ENCODE results near the gene BZW2. TPM values are rescaled to one million over a fixed set of nuclear protein-coding genes. Genes with fewer than 3 reads are reported as not detected.

BZW2 gene
- polyA plus RNA-seq, 1 donor (not counting 4 experiments of a cell fraction or from before 2014, with no cell fraction given) = 65.7 TPM

DNA sequence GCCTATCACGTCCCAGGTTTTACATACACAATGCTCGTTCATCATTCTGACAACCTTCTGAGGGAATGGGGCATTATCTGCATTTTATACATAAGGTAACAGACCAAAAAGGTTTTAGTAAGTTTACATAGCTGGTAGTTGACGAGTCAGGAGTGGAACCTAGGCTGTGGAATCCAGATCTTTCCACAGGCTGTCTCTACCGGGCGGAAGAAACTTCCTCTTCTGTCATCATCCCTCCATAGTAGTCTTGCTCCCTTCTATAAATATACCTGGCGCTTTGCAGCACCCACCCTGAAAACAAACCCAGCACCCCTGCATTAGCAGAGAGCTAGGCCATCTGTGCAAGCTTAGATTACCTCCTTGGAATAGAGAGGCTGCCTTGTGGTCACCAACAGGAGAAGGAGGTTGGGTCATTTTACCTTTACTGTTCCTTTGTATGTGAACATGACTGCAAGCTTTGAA, 108.9 kb downstream of the BZW2 start:
- no peaks in the 10 kb centered on the region for H3K9me1 ChIP-seq (ENCODE audit: control insufficient read depth, extremely low read depth, insufficient read depth, low read length)
- H4K20me1 ChIP-seq (ENCODE audit: control insufficient read depth, extremely low read depth, insufficient read depth, low read length) = no peaks in the 10 kb centered on the region
- no peak for DNase-seq (ENCODE audit: low read depth, low spot score)
- H3K9me3 ChIP-seq (ENCODE audit: control insufficient read depth, low read depth, low read length) = no peaks in the 10 kb centered on the region
- peak overlapping the region; percentile 67 to 84 (median 74) for H3K4me3 ChIP-seq (ENCODE audit: control insufficient read depth in 2 of 3, extremely low read depth in 1 of 3, insufficient read depth in 2 of 3, low read depth in 1 of 3, low read length in 3 of 3)
- FAIRE-seq = peak; percentile 49
- H3K27me3 ChIP-seq (ENCODE audit: control insufficient read depth, extremely low read depth, insufficient read depth, low read length) = no peaks in the 10 kb centered on the region
- H3K79me2 ChIP-seq (ENCODE audit: control insufficient read depth, insufficient read depth, low read length) = no peaks in the 10 kb centered on the region
- peak overlapping the region; percentile 50 for H3K27ac ChIP-seq (ENCODE audit: control insufficient read depth, insufficient read depth, low read length)
- dilution Hi-C loops (cut with MboI; ENCODE audit: extremely low pct_ligation_motif_present, low sequenced_read_pairs) = no loop called here
- TF ChIP-seq, protein P1, sequence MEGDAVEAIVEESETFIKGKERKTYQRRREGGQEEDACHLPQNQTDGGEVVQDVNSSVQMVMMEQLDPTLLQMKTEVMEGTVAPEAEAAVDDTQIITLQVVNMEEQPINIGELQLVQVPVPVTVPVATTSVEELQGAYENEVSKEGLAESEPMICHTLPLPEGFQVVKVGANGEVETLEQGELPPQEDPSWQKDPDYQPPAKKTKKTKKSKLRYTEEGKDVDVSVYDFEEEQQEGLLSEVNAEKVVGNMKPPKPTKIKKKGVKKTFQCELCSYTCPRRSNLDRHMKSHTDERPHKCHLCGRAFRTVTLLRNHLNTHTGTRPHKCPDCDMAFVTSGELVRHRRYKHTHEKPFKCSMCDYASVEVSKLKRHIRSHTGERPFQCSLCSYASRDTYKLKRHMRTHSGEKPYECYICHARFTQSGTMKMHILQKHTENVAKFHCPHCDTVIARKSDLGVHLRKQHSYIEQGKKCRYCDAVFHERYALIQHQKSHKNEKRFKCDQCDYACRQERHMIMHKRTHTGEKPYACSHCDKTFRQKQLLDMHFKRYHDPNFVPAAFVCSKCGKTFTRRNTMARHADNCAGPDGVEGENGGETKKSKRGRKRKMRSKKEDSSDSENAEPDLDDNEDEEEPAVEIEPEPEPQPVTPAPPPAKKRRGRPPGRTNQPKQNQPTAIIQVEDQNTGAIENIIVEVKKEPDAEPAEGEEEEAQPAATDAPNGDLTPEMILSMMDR (optimal IDR thresholded peaks at IDR 0.05 in 1 of 3, IDR thresholded peaks at IDR 0.05 in 1 of 3, conservative IDR thresholded peaks at IDR 0.05 in 1 of 3; ENCODE audit: extremely low read depth in 1 of 3, insufficient read depth in 2 of 3, low read length in 3 of 3) = no peak
- TF ChIP-seq EZH2 (IDR thresholded peaks at IDR 0.05; ENCODE audit: low read length) = no peak
- H3K9ac ChIP-seq (ENCODE audit: control insufficient read depth, extremely low read depth, insufficient read depth, low read length) = peak overlapping the region; percentile 75
- H3K4me1 ChIP-seq (ENCODE audit: control insufficient read depth, extremely low read depth, insufficient read depth, low read length) = peaks cover 14% of the 10 kb centered on the region
- H2AFZ ChIP-seq (ENCODE audit: control insufficient read depth, low read length) = peak overlapping the region; percentile 96
- no peaks in the 10 kb centered on the region for H3K36me3 ChIP-seq (ENCODE audit: control insufficient read depth in 2 of 2, extremely low read depth in 1 of 2, insufficient read depth in 2 of 2, low read length in 2 of 2)
- peak overlapping the region; percentile 96 for H3K4me2 ChIP-seq (ENCODE audit: control insufficient read depth, extremely low read depth, insufficient read depth, low read depth, low read length)

DNA sequence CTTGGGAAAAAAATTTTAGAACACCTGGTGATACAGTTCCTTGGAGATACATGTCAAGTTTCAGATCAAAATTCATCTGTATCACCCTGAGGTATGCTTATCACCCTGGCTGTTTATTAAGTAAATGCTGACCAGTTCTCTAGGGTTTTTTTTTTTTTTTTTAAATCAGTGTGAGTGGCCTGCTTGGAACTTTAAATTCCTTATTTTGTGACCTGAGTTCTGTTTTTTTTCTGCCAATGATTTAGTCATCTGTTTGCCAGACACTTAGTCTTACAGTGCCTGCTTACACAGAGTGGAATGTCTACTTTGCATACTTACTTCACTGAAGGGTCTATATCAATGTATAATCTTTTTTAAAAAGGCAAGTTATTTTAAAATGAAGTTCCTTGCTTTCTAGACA, 109.4 kb downstream of the BZW2 start:
- Histone ChIP-seq H3K36me3 (ENCODE audit: control insufficient read depth in 2 of 2, extremely low read depth in 1 of 2, insufficient read depth in 2 of 2, low read length in 2 of 2) (no peaks in the 10 kb centered on the region), H2AFZ (ENCODE audit: control insufficient read depth, low read length) (peak overlapping the region; percentile 96), H3K27me3 (ENCODE audit: control insufficient read depth, extremely low read depth, insufficient read depth, low read length) (no peaks in the 10 kb centered on the region), H4K20me1 (ENCODE audit: control insufficient read depth, extremely low read depth, insufficient read depth, low read length) (no peaks in the 10 kb centered on the region), H3K4me3 (ENCODE audit: control insufficient read depth in 2 of 3, extremely low read depth in 1 of 3, insufficient read depth in 2 of 3, low read depth in 1 of 3, low read length in 3 of 3) (peak overlapping the region in 2 of 3 experiments; percentile 74 to 84), H3K9ac (ENCODE audit: control insufficient read depth, extremely low read depth, insufficient read depth, low read length) (no peak overlapping the region), H3K9me3 (ENCODE audit: control insufficient read depth, low read depth, low read length) (no peaks in the 10 kb centered on the region), H3K27ac (ENCODE audit: control insufficient read depth, insufficient read depth, low read length) (no peak overlapping the region), H3K9me1 (ENCODE audit: control insufficient read depth, extremely low read depth, insufficient read depth, low read length) (no peaks in the 10 kb centered on the region), H3K4me2 (ENCODE audit: control insufficient read depth, extremely low read depth, insufficient read depth, low read depth, low read length) (peak overlapping the region; percentile 96), H3K79me2 (ENCODE audit: control insufficient read depth, insufficient read depth, low read length) (no peaks in the 10 kb centered on the region), H3K4me1 (ENCODE audit: control insufficient read depth, extremely low read depth, insufficient read depth, low read length) (peaks cover 14% of the 10 kb centered on the region)
- dilution Hi-C loops (cut with MboI; ENCODE audit: extremely low pct_ligation_motif_present, low sequenced_read_pairs) = no loop called here
- TF ChIP-seq EZH2 (IDR thresholded peaks at IDR 0.05; ENCODE audit: low read length) = no peak
- TF ChIP-seq, protein P1 (optimal IDR thresholded peaks at IDR 0.05 in 1 of 3, IDR thresholded peaks at IDR 0.05 in 1 of 3, conservative IDR thresholded peaks at IDR 0.05 in 1 of 3; ENCODE audit: extremely low read depth in 1 of 3, insufficient read depth in 2 of 3, low read length in 3 of 3) = no peak
- FAIRE-seq = no peak
- no peak for DNase-seq (ENCODE audit: low read depth, low spot score)

Other genes starting within 250 kb of the BZW2 start
- 0.33 to 0.66 TPM (median 0.51 TPM) in 3 replicates for gene CRPPA, start 224.6 kb upstream of the BZW2 start, polyA plus RNA-seq
- gene SOSTDC1, start 180.4 kb upstream of the BZW2 start, polyA plus RNA-seq = 0.31 to 0.63 TPM (median 0.32 TPM) in 3 replicates
- not detected in 3 replicates for gene LRRC72, start 119.4 kb upstream of the BZW2 start, polyA plus RNA-seq
- 9.5 to 13.3 TPM (median 10.0 TPM) in 3 replicates for gene ANKMY2, start 427 bp upstream of the BZW2 start, polyA plus RNA-seq
- gene TSPAN13, start 107.6 kb downstream of the BZW2 start, polyA plus RNA-seq = 11.2 to 21.6 TPM (median 18.0 TPM) in 3 replicates
- 1.5 to 2.4 TPM (median 2.3 TPM) in 3 replicates for gene AGR2, start 158.8 kb downstream of the BZW2 start, polyA plus RNA-seq
- gene AGR3, start 235.8 kb downstream of the BZW2 start, polyA plus RNA-seq = not detected in 3 replicates